Stimulated activated CD4-positive, alpha-beta T cell treated with anti-CD3 and anti-CD28 coated beads, Interleukin-12 subunit alpha, Interleukin-12 subunit beta, amount 100 ng/mL, for 24 hours (primary cell): ENCODE measurements around the gene SPG7.

Experiments
- DNase-seq, 2 experiments: peaks; one replicate each; pipeline ENCODE4 v3.0.0-alpha.2; 2020; ENCODE audit warnings: low read depth in 2 of 2

Gene SPG7

GRCh38 chr16:89517128-89517527 lies 8.9 kb downstream of the SPG7 start:
- no peak for DNase-seq

GRCh38 chr16:89519881-89520280 lies 11.7 kb downstream of the SPG7 start:
- no peak for DNase-seq

- DNase-seq: no peak
These were observed 14.1 kb downstream of the SPG7 start for GRCh38 chr16:89522287-89522686.

- DNase-seq: no peak
These were observed 15.6 kb downstream of the SPG7 start for GRCh38 chr16:89523680-89524344.

- no peak for DNase-seq
These were observed 17.1 kb downstream of the SPG7 start for GRCh38 chr16:89525146-89525913.

GRCh38 chr16:89529097-89529496 lies 20.9 kb downstream of the SPG7 start:
- no peak for DNase-seq

GRCh38 chr16:89530401-89531381 lies 22.5 kb downstream of the SPG7 start:
- no peak for DNase-seq

GRCh38 chr16:89531821-89532526 lies 23.8 kb downstream of the SPG7 start:
- no peak for DNase-seq

- no peak for DNase-seq
These were observed 26.1 kb downstream of the SPG7 start for GRCh38 chr16:89534252-89534756.

- DNase-seq: no peak
These were observed 28.2 kb downstream of the SPG7 start for GRCh38 chr16:89536371-89536770.

GRCh38 chr16:89536886-89537548 lies 28.8 kb downstream of the SPG7 start:
- DNase-seq: no peak

- no peak for DNase-seq
These were observed 29.3 kb downstream of the SPG7 start for GRCh38 chr16:89537549-89537925.

GRCh38 chr16:89538286-89538685 lies 30.1 kb downstream of the SPG7 start:
- no peak for DNase-seq

GRCh38 chr16:89540557-89540956 lies 32.4 kb downstream of the SPG7 start:
- DNase-seq: no peak

- no peak for DNase-seq
These were observed 33.6 kb downstream of the SPG7 start for GRCh38 chr16:89541792-89542191.

GRCh38 chr16:89544113-89544512 lies 35.9 kb downstream of the SPG7 start:
- no peak for DNase-seq

- no peak for DNase-seq
These were observed 36.5 kb downstream of the SPG7 start for GRCh38 chr16:89544713-89545043.

GRCh38 chr16:89545044-89545830 lies 37.0 kb downstream of the SPG7 start:
- DNase-seq: no peak

GRCh38 chr16:89545831-89546574 lies 37.8 kb downstream of the SPG7 start:
- DNase-seq: no peak
